Karpas-422 (cell line): ENCODE data around the gene CASZ1. TPM values are rescaled to one million over a fixed set of nuclear protein-coding genes. Genes with fewer than 3 reads are reported as not detected.

ENCODE experiments used
- DNase-seq: peaks from one replicate; pipeline ENCODE4 v3.0.0-alpha.2; 2015
- H2AFZ ChIP-seq: fragments of 200-600 bp; sonication (generic); 2 replicates; pipeline ENCODE4 v1.6.1; 2014; ENCODE audit warnings: antibody characterized with exemption, low read length, mixed read lengths
- H3K27ac ChIP-seq: fragments of 200-600 bp; sonication (generic); 2 replicates; pipeline ENCODE4 v1.5.1; 2014; ENCODE audit warnings: mild to moderate bottlenecking, low read length, moderate library complexity
- H3K27me3 ChIP-seq: fragments of 200-600 bp; sonication (generic); 2 replicates; pipeline ENCODE4 v1.6.1; 2014; ENCODE audit warnings: low read length, mixed read lengths
- H3K36me3 ChIP-seq: fragments of 200-600 bp; sonication (generic); 2 replicates; pipeline ENCODE4 v1.6.1; 2014; ENCODE audit warnings: low read length, mixed read lengths; ENCODE audit not compliant: insufficient read depth
- H3K4me1 ChIP-seq: fragments of 200-600 bp; sonication (generic); 2 replicates; pipeline ENCODE4 v1.6.1; 2014; ENCODE audit warnings: mild to moderate bottlenecking, low read length, mixed read lengths
- H3K4me2 ChIP-seq: fragments of 200-600 bp; sonication (generic); 2 replicates; pipeline ENCODE4 v1.6.1; 2014; ENCODE audit warnings: low read length, low read depth, mild to moderate bottlenecking; ENCODE audit not compliant: poor library complexity, severe bottlenecking
- H3K4me3 ChIP-seq: fragments of 200-600 bp; sonication (generic); 2 replicates; pipeline ENCODE4 v1.5.1; 2014; ENCODE audit warnings: mild to moderate bottlenecking, antibody characterized with exemption, low read length, mixed read lengths
- H3K79me2 ChIP-seq: fragments of 200-600 bp; sonication (generic); 2 replicates; pipeline ENCODE4 v1.6.1; 2014; ENCODE audit warnings: mild to moderate bottlenecking, low read length, mixed read lengths
- H3K9ac ChIP-seq: fragments of 200-600 bp; sonication (generic); 2 replicates; pipeline ENCODE4 v1.6.0; 2014; ENCODE audit warnings: low read length
- H3K9me2 ChIP-seq: fragments of 200-600 bp; sonication (generic), shearing (Covaris generic); replicated peaks from 2 replicates; pipeline ENCODE4 v1.6.0; 2014; ENCODE audit warnings: mild to moderate bottlenecking, low read length, moderate library complexity; ENCODE audit not compliant: insufficient read depth
- H3K9me3 ChIP-seq: fragments of 300-700, 200-600 bp; sonication (generic); 2 replicates; pipeline ENCODE4 v1.6.1; 2014; ENCODE audit warnings: low read length, mixed read lengths
- H4K20me1 ChIP-seq: fragments of 200-600 bp; sonication (generic); 2 replicates; pipeline ENCODE4 v1.6.1; 2014; ENCODE audit warnings: mild to moderate bottlenecking, antibody characterized with exemption, low read length, low read depth; ENCODE audit not compliant: insufficient read depth
- total RNA-seq: library from RNA; depleted of rRNA; stranded (reverse); fragments of >200 nt; shearing (Covaris generic); gene quantifications from 2 replicates; pipeline ENCODE4 v1.2.3, GENCODE V29; 2014; ENCODE audit warnings: low replicate concordance

The CASZ1 gene
- total RNA-seq, 1 experiment from 2014 or later = 1.3 TPM

GRCh38 chr1:10784998-10785727, 11.3 kb downstream of the CASZ1 start:
- Histone ChIP-seq H3K4me3 (no peak overlapping the region), H3K36me3 (no peaks in the 10 kb centered on the region), H3K27me3 (no peaks in the 10 kb centered on the region), H3K4me2 (no peak overlapping the region), H3K9me3 (no peaks in the 10 kb centered on the region), H3K79me2 (no peaks in the 10 kb centered on the region), H3K9ac (no peak overlapping the region), H3K9me2 (no peaks in the 10 kb centered on the region), H2AFZ (no peak overlapping the region), H4K20me1 (no peaks in the 10 kb centered on the region), H3K4me1 (no peaks in the 10 kb centered on the region), H3K27ac (no peak overlapping the region)
- DNase-seq = no peak

DNA sequence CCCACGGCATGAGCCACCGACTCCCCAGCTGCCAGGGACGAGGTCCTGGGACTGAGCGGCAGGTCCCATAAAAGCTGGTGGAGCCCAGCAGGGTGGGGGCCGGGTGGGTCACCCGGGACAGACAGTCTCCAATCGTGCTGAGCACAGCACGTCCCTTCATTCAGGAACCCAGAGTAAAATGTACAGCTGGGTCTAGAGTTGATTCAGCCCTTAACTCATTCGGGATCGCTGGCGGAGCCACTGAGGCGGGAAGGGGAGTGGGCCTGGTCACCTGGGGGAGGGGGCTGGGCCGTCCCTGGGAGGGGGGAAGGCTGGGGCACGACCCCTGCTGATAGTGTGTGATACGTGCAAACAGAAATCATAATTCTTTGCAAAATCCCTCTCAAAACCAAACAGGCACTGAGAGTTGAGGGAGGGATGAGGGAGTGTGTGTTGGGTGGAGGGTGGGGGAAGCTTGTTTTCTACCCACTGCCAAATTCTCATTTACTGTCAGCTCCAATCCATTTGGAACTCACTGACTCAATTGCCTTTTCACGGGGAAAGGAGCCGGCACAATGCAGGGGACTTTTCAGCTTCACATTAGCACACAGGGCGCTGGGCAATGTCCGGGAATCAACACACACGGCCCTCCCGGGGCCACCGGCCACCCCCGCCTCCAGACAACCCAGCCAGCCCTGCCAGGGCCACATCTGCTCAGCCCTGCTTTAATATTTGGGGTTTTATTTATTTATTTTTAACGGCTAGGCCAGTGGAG, 13.8 kb downstream of the CASZ1 start:
- H3K27me3 ChIP-seq = no peaks in the 10 kb centered on the region
- H3K79me2 ChIP-seq = no peaks in the 10 kb centered on the region
- H3K4me2 ChIP-seq = no peak overlapping the region
- H3K9me3 ChIP-seq = no peaks in the 10 kb centered on the region
- DNase-seq = no peak
- no peaks in the 10 kb centered on the region for H3K4me1 ChIP-seq
- H3K27ac ChIP-seq = no peak overlapping the region
- H4K20me1 ChIP-seq = no peaks in the 10 kb centered on the region
- H3K9me2 ChIP-seq = no peaks in the 10 kb centered on the region
- H2AFZ ChIP-seq = no peak overlapping the region
- H3K4me3 ChIP-seq = no peak overlapping the region
- no peaks in the 10 kb centered on the region for H3K36me3 ChIP-seq
- no peak overlapping the region for H3K9ac ChIP-seq

DNA sequence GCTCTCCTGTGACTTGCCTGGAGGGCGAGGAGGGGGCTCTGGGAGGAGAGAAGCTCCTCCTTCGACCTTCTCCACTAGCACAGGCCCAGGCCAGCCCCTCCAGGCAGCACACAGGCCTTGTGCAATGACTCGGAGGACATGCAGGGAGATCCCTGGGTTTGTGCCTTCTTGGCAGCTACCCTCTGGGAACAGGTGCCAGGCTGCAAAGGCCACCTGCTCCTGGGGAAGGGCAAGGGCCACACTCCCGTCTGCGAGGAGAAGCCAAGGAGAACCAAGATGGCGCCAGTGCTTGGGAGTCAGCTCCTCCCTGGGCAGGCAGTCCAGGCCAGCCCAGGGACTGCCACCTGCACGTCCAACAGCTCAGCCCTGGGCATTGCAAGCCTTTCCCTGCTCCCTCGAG, 15.3 kb downstream of the CASZ1 start:
- Histone ChIP-seq H3K4me3 (no peak overlapping the region), H3K9ac (no peak overlapping the region), H3K79me2 (no peaks in the 10 kb centered on the region), H3K36me3 (no peaks in the 10 kb centered on the region), H3K4me1 (0 out of 2 replicates have a peak, but pooled peaks cover under 1% of the 10 kb centered on the region), H3K4me2 (no peak overlapping the region), H3K27ac (no peak overlapping the region), H4K20me1 (no peaks in the 10 kb centered on the region), H3K9me2 (no peaks in the 10 kb centered on the region), H3K9me3 (no peaks in the 10 kb centered on the region), H2AFZ (no peak overlapping the region), H3K27me3 (no peaks in the 10 kb centered on the region)
- DNase-seq = no peak

DNA sequence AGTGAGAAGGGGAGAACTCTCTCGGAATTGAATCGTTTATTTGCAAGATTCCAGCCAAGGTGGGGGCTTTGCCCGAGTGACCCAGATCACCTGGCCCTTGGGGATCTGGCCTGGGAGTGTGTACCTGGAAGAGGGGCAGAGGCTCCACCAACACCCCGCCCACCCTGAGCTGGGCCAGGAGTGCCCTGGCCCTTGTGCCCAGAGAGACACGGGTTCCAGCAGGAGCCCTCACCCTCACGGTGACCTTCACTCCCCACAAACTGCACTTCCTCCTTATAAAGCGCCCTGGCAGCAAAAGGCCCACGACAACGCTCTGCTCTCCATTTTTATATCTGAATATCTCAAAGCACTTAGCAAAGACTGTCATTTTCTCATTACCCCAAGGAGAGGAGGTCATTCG, 16.6 kb downstream of the CASZ1 start:
- H3K4me3 ChIP-seq = no peak overlapping the region
- H3K27ac ChIP-seq = no peak overlapping the region
- no peaks in the 10 kb centered on the region for H3K27me3 ChIP-seq
- H3K9ac ChIP-seq = no peak overlapping the region
- no peaks in the 10 kb centered on the region for H3K36me3 ChIP-seq
- no peak for DNase-seq
- H3K9me2 ChIP-seq = no peaks in the 10 kb centered on the region
- no peaks in the 10 kb centered on the region for H4K20me1 ChIP-seq
- H3K9me3 ChIP-seq = no peaks in the 10 kb centered on the region
- peaks cover 6% of the 10 kb centered on the region for H3K4me1 ChIP-seq
- no peaks in the 10 kb centered on the region for H3K79me2 ChIP-seq
- H2AFZ ChIP-seq = no peak overlapping the region
- H3K4me2 ChIP-seq = no peak overlapping the region

GRCh38 chr1:10779201-10779600, 17.2 kb downstream of the CASZ1 start:
- Histone ChIP-seq H2AFZ (no peak overlapping the region), H3K36me3 (no peaks in the 10 kb centered on the region), H3K27ac (no peak overlapping the region), H3K9ac (no peak overlapping the region), H3K27me3 (no peaks in the 10 kb centered on the region), H3K4me2 (no peak overlapping the region), H3K9me3 (no peaks in the 10 kb centered on the region), H3K9me2 (no peaks in the 10 kb centered on the region), H3K4me3 (no peak overlapping the region), H3K4me1 (peaks cover 6% of the 10 kb centered on the region), H4K20me1 (no peaks in the 10 kb centered on the region), H3K79me2 (no peaks in the 10 kb centered on the region)
- no peak for DNase-seq

GRCh38 chr1:10778640-10779039, 17.8 kb downstream of the CASZ1 start:
- H3K9me2 ChIP-seq = no peaks in the 10 kb centered on the region
- no peak overlapping the region for H3K9ac ChIP-seq
- H3K9me3 ChIP-seq = no peaks in the 10 kb centered on the region
- H3K4me3 ChIP-seq = no peak overlapping the region
- H3K27ac ChIP-seq = no peak overlapping the region
- H3K79me2 ChIP-seq = no peaks in the 10 kb centered on the region
- H2AFZ ChIP-seq = no peak overlapping the region
- H3K4me2 ChIP-seq = no peak overlapping the region
- H3K4me1 ChIP-seq = peaks cover 6% of the 10 kb centered on the region
- H3K36me3 ChIP-seq = no peaks in the 10 kb centered on the region
- H4K20me1 ChIP-seq = no peaks in the 10 kb centered on the region
- H3K27me3 ChIP-seq = no peaks in the 10 kb centered on the region
- no peak for DNase-seq

DNA sequence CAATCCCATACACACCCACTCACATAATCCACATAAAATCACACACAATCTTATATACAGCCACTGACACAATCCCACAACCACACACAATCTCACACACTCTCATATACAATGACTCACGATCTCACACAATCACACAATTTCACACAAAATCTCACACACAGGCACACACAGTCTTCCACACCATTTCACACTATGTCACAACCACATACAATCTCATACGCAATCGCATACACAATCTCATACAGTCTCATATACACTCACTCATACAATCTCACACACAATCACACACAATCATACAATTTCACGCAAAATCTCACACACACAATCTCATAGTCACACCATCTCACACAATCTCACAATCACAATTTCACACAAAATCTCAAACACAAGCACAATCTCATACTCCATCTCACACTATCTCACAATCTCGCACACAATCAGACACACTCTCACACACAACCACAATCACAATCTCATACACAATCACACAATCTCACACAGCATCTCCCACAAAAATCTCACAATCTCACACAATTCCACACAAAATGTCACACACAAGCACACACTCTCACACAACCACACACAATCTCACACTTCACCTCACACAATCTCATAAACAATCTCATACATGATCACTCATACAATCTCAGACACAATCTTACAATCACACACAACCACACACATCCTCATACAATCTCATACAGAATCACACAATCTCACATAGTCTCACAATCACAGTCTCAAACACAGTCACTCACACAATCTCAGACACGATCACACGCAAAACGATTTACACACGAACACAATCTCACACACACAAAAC, 18.5 kb downstream of the CASZ1 start:
- no peak for DNase-seq
- no peak overlapping the region for H3K27ac ChIP-seq
- H2AFZ ChIP-seq = no peak overlapping the region
- H3K9me3 ChIP-seq = no peaks in the 10 kb centered on the region
- no peaks in the 10 kb centered on the region for H3K79me2 ChIP-seq
- no peaks in the 10 kb centered on the region for H4K20me1 ChIP-seq
- H3K4me1 ChIP-seq = peaks cover 6% of the 10 kb centered on the region
- H3K9me2 ChIP-seq = no peaks in the 10 kb centered on the region
- no peak overlapping the region for H3K9ac ChIP-seq
- no peak overlapping the region for H3K4me2 ChIP-seq
- H3K4me3 ChIP-seq = no peak overlapping the region
- H3K27me3 ChIP-seq = no peaks in the 10 kb centered on the region
- H3K36me3 ChIP-seq = no peaks in the 10 kb centered on the region
